Heart left ventricle (tissue), 13 donors: ENCODE data around the gene CLIC2.
"Not testable (repeated sequence)": the region's sequence is repeated elsewhere in the genome, so short reads cannot be mapped to it uniquely, and the experiment has no call there.

ENCODE experiments used
- POLR2A ChIP-seq, 2 donors: fragments of 450-650 bp; IDR thresholded peaks; one replicate each; pipeline ENCODE4 v1.6.1; 2017; ENCODE audit warnings: antibody characterized with exemption in 2 of 2, mild to moderate bottlenecking in 2 of 2, moderate library complexity in 2 of 2
- TF ChIP-seq, protein P1 (sequence below), 12 donors: fragments of 200-600 bp; sonication (generic) in 4 of 12; IDR thresholded peaks; one replicate each; pipeline versions ENCODE4 v1.5.0 to v1.8.0; 2018 to 2022; ENCODE audit warnings: antibody characterized with exemption in 12 of 12, mild to moderate bottlenecking in 5 of 12
- donor health status: ischemic (EF 13 %, LVEDD 7.1; RV severe dilation, severe dysfunction).
- donor health status: DM: no; HTN: yes; CAD: no.
- donor health status: DM: no; HTN: no; CAD: no.
- donor health status: ischemic (EF 25% LVEDD 6.9; RV normal size, moderate dysfunction).
- donor health status: ischemic (EF 25% LVEDD 5.7; RV mildly dilated, moderate dysfunction).
- donor health status: ischemic (EF 35%, LVEDD 5.7; RV mildly dilated, moderate dysfunction).
- donor health status: nonischemic (EF 11% LVEDD 7.7; RV severe dilation, severe dysfunction).
- donor health status: DM: yes; HTN: yes; CAD: no.
- donor health status: PGD.
- donor health status: ischemic (EF 29% LVEDD 5.4; RV normal size, mild dysfunction).
- donor health status: nonischemic (EF 23%, LVEDD 6.1; RV moderate dilation, normal function).

DNA sequence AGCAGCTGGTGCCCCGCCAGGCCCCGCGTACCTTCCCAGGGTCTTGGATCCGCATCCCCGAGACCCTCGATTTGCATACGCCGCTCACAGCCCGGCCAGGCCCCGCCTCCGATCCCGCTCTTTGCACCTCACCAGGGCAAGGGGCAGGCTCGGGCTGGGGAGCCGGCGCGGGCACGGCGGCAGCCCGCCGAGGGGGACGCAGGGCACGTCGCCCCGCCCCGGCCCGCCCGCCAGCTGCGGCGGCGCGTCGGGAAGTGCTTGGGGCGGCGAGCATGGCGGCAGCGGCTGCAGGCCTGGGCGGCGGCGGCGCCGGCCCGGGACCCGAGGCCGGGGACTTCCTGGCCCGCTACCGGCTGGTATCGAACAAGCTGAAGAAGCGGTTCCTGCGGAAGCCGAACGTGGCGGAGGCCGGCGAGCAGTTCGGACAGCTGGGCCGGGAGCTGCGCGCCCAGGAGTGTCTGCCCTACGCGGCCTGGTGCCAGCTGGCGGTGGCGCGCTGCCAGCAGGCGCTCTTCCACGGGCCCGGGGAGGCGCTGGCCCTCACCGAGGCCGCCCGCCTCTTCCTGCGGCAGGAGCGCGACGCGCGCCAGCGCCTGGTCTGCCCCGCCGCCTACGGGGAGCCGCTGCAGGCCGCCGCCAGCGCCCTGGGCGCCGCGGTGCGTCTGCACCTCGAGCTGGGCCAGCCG is 47.6 kb upstream of the CLIC2 start, which contains the start of gene F8A2:
- TF ChIP-seq POLR2A (IDR thresholded peaks at IDR 0.05) = not testable (repeated sequence)
- TF ChIP-seq, protein P1, sequence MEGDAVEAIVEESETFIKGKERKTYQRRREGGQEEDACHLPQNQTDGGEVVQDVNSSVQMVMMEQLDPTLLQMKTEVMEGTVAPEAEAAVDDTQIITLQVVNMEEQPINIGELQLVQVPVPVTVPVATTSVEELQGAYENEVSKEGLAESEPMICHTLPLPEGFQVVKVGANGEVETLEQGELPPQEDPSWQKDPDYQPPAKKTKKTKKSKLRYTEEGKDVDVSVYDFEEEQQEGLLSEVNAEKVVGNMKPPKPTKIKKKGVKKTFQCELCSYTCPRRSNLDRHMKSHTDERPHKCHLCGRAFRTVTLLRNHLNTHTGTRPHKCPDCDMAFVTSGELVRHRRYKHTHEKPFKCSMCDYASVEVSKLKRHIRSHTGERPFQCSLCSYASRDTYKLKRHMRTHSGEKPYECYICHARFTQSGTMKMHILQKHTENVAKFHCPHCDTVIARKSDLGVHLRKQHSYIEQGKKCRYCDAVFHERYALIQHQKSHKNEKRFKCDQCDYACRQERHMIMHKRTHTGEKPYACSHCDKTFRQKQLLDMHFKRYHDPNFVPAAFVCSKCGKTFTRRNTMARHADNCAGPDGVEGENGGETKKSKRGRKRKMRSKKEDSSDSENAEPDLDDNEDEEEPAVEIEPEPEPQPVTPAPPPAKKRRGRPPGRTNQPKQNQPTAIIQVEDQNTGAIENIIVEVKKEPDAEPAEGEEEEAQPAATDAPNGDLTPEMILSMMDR (IDR thresholded peaks at IDR 0.05) = not testable (repeated sequence)
